Fibroblast of lung (primary cell): Measurements from ENCODE around the gene ARHGEF6.

ENCODE experiments used
- EZH2 ChIP-seq: IDR thresholded peaks from 2 replicates; pipeline ENCODE4 v1.5.1; 2012; ENCODE audit warnings: low read length, control low read depth, mild to moderate bottlenecking; ENCODE audit errors: missing control alignments
- TF ChIP-seq, protein P1 (sequence below), 2 donors: IDR thresholded peaks in 1 of 2; conservative IDR thresholded peaks in 1 of 2; 1 replicate in 1 of 2; 2 replicates in 1 of 2; pipeline ENCODE4 v1.5.1; 2011 to 2012; ENCODE audit warnings: low read length in 2 of 2, control low read depth in 1 of 2, inconsistent platforms in 1 of 2, low read depth in 1 of 2, mild to moderate bottlenecking in 1 of 2

DNA sequence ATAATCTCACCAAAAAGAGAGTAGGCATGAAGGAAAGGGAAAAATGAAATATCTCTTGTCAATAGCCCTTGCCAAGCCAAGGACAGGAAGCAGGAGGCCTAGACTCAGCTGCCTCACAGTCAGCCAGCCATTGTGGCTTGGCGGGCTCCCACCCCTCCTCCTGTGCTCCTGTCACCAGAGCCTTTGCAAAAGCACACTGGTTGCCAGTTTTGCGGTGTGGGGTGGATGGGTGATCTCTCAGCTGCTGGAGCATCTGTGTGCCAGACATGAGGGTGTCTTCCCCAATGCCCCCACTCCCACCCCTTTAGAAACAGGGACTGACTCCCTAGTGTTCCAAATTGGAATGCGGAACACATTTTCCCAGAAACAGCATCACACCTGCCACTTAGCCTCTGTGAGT lies 26.1 kb downstream of the ARHGEF6 start:
- TF ChIP-seq, protein P1, sequence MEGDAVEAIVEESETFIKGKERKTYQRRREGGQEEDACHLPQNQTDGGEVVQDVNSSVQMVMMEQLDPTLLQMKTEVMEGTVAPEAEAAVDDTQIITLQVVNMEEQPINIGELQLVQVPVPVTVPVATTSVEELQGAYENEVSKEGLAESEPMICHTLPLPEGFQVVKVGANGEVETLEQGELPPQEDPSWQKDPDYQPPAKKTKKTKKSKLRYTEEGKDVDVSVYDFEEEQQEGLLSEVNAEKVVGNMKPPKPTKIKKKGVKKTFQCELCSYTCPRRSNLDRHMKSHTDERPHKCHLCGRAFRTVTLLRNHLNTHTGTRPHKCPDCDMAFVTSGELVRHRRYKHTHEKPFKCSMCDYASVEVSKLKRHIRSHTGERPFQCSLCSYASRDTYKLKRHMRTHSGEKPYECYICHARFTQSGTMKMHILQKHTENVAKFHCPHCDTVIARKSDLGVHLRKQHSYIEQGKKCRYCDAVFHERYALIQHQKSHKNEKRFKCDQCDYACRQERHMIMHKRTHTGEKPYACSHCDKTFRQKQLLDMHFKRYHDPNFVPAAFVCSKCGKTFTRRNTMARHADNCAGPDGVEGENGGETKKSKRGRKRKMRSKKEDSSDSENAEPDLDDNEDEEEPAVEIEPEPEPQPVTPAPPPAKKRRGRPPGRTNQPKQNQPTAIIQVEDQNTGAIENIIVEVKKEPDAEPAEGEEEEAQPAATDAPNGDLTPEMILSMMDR (conservative IDR thresholded peaks at IDR 0.05 in 1 of 2, IDR thresholded peaks at IDR 0.05 in 1 of 2; ENCODE audit: low read depth in 1 of 2, low read length in 2 of 2): no peak
- TF ChIP-seq EZH2: no peak
